A549 treated with CORT108297 at 1 μM for 4 hours (cell line): ENCODE results near the gene GOLGA6L22. TPM values are rescaled to one million over a fixed set of nuclear protein-coding genes. Genes with fewer than 3 reads are reported as not detected.

Source experiments
- total RNA-seq: library from RNA; stranded (reverse); fragments of 200-300 nt; extraction: Qiagen RNA extraction; gene quantifications from 5 replicates; pipeline ENCODE4 v1.2.3, GENCODE V29; 2022

GOLGA6L22 gene, protein sequence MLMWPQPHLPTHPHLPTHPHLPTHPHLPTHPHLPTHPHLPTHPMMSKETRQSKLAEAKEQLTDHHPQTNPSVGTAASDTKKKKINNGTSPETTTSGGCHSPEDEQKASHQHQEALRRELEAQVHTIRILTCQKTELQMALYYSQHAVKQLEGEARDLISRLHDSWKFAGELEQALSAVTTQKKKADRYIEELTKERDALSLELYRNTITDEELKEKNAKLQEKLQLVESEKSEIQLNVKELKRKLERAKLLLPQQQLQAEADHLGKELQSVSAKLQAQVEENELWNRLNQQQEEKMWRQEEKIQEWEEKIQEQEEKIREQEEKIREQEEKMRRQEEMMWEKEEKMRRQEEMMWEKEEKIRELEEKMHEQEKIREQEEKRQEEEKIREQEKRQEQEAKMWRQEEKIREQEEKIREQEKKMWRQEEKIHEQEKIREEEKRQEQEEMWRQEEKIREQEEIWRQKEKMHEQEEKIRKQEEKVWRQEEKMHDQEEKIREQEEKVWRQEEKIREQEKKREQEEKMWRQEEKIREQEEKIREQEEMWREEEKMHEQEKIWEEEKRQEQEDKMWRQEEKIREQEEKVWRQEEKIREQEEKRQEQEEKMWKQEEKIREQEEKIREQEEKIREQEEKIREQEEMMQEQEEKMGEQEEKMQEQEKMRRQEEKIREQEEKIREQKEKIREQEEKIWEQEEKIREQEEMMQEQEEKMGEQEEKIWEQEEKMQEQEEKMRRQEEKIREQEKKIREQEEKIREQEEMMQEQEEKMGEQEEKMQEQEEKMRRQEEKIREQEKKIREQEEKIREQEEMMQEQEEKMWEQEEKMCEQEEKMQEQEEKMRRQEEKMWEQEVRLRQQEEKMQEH
- total RNA-seq = not detected in 5 replicates

DNA sequence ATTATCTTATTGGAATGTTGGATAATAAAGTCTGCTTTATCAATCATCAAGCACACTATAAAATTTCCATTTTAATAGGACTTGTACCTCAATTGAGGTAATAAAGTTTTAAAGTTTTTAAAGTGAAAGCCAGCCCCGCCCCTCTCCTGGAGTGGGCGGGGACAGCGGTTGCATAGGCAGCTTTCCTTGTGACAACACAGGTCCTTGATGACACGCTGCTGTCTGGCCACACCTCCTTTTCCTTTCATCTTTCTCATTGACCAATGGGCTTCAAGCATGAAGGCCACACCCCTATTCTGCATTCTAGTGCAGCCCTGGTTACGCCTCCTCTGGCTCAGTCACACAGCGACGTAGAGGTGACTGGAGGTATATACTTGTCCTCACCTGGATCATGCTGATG, at the start of gene GOLGA6L22:
Gene GOLGA6L22, plus strand, starts transcription at position 301 of the 400 bp plus-strand sequence. Its CDS starts 91 bp downstream, at position 392.

